C4-2B (cell line): Measurements from ENCODE around the gene DZIP1L.

ENCODE experiments used
- CTCF ChIP-seq: fragments of 450-650 bp; conservative IDR thresholded peaks from 2 replicates; pipeline ENCODE4 v1.5.1; 2017; ENCODE audit warnings: mild to moderate bottlenecking
- ZFX ChIP-seq: fragments of 450-650 bp; IDR thresholded peaks from 2 replicates; pipeline ENCODE4 v1.6.1; 2017

GRCh38 chr3:138081371-138082084 lies 33.9 kb downstream of the DZIP1L start:
- TF ChIP-seq CTCF, result no peak
- TF ChIP-seq ZFX, result no peak
